Fibroblast of skin of right quadriceps (primary cell): ENCODE data around the gene PRMT7.
A peak's percentile ranks its signal among the peaks of the same experiment; 100 is the strongest.

Source experiments
- DNase-seq: peaks from one replicate; pipeline ENCODE4 v3.0.0-alpha.2; 2013

PRMT7 gene, protein sequence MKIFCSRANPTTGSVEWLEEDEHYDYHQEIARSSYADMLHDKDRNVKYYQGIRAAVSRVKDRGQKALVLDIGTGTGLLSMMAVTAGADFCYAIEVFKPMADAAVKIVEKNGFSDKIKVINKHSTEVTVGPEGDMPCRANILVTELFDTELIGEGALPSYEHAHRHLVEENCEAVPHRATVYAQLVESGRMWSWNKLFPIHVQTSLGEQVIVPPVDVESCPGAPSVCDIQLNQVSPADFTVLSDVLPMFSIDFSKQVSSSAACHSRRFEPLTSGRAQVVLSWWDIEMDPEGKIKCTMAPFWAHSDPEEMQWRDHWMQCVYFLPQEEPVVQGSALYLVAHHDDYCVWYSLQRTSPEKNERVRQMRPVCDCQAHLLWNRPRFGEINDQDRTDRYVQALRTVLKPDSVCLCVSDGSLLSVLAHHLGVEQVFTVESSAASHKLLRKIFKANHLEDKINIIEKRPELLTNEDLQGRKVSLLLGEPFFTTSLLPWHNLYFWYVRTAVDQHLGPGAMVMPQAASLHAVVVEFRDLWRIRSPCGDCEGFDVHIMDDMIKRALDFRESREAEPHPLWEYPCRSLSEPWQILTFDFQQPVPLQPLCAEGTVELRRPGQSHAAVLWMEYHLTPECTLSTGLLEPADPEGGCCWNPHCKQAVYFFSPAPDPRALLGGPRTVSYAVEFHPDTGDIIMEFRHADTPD

DNA sequence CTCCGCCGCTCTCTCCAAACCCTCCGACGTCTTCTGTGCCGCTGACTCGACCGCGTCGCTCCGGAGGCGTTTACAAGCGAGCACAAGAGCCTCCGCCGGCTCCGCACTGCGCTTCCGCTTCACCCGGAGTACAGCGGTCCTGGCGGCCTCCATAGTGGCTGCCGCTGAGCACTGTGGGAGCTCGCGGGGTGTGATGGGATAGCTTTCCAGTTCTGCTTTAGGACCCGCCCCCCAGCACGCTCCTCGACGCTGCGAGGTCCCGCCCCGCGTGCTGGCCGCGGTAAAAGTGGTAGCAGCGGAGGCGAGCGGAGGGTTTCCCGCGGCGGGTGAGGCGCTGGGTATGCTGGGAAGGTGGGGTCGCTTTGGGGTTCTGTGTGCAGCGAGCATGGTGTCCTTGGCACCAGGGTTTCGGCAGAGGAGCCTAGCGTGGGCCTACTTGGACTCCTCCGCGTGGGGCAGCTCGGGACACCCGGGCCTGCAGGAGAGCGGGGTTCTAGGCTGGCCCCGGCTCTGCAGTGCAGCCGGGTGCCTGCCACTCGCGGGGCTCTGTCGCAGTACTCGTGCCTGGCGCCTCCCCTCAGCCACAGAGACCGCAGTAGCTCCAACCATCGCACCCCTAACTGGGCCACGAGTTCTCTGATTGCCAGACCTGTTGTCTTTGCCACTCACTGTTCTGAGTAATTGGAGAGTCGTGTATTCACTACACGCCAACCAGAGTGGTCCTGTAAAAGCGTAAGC lies at the start of gene PRMT7, which contains the start of gene SLC7A6OS:
PRMT7 (plus strand) TSS at position 246 of the 738 bp plus-strand sequence. CDS start 4,961 bp downstream, outside the sequence.
SLC7A6OS (minus strand) TSS at position 173 of the 738 bp plus-strand sequence; CDS start at position 153, 20 bp downstream.
- DNase-seq, result peak; percentile 85

DNA sequence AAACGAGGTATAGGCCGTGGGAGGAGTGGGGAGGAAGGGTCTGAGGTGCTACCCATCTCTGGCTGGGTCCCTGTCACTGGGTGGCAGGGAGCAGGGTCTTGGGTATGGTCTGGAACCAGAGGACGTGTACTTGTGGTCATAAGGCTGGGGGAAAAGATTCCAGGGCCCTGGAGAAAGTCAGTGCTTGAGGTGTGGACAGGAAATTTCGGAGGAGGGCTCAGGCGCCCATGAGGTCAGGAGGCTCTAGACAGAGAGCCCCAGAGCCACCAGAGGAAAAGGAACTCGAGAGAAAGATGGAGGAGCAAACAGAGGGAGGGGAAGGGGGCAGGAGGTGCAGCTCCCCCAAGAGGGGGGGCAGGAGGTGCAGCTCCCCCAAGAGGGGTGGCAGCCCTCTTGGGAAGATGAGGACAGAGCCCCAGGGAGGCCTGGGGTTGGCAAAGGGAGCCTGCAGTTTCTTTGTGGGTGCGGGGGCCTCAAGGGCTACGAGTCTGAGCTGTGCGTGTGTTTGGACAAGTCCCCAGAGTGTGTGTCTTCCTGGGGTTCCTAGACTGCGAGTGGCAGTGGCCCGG lies 47.2 kb upstream of the PRMT7 start:
- DNase-seq, result no peak

DNA sequence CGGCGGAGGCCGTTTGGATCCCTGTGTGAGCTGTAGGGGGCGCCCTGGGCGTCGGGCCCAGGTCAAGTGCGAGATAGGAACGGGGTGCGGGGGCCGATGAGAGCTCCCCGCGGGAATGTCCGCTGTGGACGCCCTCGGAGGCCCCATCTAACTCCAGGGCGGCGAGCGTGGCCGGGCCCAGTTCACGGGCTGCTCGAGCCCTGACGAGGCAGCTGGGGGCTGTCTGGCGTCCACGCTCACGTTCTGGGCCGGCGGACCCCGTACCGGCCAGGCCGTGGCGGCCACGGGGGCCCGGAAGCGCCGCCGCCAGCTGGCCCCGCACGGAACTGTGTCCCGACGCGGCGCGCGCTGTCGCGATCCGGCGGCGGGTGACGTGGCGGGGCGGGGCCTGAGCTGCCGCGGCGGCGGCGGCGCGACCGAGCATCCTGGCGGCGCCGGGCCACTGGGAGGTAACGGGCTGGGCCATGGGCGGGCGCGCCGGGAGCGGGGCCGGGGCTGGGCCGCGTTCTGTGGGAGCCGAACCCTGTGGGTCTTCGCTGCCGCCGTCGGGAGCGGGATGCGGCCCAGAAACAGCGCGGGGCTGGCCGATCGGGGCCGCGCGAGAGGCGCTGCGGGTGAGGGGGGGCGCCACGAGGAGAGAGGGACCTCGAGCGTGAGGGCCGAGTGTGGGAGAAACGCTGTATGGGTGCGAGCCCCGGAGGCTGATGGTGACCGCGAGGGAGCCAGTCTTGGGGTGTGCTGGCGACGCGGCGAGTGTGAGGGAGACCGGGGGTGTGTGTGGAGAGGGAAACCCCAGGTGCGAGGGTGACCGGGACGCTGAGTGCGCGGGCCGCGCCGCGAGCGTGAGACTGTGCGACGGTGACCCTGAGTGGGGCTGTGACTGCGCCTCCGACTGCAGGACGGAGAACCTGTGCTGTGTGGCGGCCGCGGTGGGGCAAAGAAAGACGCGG lies 46.4 kb upstream of the PRMT7 start, which contains the start of gene SLC7A6:
SLC7A6 (plus strand) TSS at position 399 of the 950 bp plus-strand sequence. CDS start 10,201 bp downstream, outside the sequence.
- peak; percentile 74 for DNase-seq

DNA sequence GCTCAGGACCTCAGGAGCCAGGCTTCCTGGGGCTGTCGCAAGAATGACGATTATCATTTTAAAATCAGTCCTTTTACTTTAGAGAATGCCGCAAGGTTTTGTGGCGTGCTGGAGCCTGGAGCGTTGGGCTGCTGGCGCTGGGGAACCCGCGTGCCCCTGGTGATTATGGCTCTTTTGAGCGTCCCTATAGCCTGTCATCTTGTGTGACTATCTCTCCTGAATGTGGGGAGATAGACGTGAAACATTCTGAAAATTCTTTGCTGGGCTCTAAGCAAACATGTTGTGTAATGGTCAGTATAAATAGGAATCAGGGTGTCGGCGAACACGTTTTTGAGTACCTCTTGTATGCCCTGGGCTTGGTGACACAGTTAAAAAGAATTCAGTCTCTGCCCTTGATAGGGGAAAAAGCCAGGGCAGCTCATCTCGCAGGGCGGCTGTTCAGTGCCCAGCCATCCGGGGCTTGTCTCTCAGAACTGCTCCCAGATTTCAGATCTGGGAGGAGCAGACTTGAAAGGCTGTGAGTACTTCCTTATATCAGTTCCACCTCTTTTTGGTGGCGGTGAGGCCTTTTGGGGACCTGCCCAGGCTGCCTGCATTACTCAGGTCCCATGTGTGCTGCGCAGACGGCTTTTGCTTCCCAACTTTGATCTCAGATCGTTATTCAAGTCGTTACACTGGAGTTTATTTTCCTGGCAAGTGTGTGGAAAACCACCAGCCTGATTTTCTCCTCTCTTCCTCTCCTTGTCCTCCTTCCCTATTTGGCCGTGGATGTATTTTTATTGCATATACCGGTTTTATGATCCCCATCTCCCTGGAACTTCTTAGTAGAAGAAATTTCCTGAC lies 45.5 kb upstream of the PRMT7 start:
- peak; percentile 65 for DNase-seq

DNA sequence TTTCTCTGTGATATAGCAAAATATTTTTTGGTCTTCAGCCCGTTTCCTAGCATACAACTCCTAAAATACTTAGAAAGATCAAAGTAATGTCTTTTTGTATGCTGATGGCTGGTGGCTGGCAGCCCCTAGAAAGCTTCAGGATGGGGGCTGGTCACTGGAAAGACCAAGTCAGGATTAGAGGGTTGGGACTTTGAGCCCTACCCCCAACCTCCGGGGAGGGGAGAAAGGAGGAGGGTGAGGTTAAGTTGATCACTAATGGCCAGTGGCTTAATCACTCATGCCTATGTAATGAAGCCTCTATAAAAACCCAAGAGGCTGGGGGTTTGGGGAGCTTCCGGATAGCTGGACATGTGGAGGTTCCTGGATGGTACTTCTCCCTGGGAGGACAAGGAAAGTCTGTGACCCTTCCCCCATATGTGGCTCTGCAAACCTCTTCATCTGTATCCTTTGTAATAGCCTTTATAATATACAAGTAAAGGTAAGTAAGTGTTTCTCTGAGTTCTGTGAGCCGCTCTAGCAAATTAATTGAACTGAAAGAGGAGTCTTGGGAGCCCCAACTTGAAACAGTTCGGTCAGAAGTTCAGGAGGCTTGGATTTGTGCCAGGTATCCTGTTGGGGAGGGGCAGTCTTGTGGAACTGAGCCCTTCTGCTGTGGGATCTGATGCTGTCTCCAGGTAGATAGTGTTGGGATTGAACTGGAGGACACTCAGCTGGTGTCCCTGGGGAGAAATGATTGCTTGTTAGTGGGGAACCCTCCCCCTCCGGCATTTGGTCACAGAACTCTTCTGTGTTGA lies 43.0 kb upstream of the PRMT7 start:
- DNase-seq, result no peak

DNA sequence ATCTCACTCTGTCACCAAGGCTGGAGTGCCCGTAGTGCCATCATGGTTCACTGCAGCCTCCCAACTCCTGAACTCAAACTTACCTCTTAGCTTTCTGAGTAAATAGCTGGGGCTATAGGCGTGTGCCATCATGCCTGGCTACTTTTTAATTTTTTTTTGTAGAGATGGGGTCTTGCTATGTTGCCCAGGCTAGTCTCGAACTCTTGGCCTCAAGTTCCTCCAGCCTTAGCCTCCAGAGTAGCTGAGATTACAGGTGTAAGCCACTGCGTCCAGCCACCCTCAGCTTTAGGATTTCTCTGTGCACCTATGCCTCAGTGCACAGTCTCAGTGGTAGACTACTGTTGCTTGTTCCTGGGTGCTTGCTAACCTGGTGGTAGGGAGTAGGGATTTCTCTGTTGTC lies 41.0 kb upstream of the PRMT7 start:
- DNase-seq, result no peak

DNA sequence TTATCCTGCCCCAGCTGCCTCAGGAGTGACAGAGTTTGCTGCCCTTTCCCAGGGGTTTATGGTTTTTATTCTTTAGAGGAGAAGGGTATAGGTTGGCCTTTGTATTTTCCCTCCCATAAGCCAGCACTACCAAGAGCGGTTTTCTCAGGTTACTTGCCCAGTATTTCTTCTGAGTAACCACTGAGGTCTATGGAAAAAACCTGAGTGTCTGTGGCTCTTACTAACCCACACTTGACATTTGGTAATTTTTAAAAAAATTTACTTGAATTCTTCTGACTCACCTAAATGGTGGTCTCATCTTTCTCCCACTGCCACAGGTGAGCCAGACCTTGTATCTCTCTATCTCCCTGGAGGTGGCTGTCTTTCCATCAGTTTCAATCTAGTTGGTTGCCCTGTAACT lies 40.5 kb upstream of the PRMT7 start:
- DNase-seq, result no peak

DNA sequence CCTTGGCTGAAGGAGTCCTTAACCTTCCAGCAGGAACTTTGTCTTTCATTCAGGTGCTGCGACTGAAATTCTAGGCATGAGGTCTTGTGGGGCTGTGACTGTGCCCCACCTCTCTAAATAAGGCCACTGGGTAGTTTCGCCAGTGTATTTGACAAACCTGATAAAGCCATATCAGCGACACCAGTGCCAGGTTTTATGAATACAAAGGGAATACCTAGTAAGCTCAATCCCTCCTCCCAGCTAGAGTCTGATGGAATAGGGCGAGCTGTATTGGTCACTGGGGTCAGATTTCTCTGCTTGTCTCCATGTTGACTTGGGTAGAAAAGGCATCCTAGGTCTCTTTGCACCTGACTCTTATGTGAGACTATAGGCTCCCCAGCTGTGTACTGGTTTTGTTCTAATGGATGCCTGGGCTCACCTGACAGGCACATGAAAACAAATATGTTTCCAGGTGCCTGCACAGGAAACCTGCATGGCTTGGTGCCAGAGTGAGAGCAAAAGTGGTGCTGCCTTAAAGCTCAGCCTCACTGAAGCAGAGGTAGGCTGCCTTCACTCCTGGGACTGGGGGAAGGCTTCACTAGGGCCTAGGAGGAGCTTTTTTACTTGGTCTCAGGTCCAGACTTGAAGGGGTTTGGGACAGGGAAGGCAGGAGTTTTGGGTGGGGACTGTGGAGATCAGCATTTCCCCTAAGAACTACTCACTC lies 38.2 kb upstream of the PRMT7 start:
- no peak for DNase-seq

DNA sequence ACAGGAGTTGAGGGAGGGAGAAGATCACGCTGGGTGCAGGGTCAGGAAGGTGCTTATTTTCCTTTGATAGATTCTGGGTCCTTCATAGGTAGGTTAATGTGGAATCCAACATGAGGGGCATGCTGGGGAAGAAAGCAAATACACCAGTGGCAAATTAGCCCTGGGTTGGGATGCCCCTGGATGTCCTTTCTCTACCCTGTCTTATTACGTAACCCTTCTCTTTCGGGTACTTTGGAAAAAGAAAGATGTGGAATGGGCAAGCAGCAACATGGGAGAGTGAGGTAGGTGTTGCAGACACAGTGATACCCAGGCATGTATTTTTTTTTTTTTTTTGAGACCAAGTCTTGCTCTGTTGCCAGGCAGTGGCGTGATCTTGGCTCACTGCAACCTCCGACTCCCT lies 37.4 kb upstream of the PRMT7 start:
- DNase-seq, result no peak

DNA sequence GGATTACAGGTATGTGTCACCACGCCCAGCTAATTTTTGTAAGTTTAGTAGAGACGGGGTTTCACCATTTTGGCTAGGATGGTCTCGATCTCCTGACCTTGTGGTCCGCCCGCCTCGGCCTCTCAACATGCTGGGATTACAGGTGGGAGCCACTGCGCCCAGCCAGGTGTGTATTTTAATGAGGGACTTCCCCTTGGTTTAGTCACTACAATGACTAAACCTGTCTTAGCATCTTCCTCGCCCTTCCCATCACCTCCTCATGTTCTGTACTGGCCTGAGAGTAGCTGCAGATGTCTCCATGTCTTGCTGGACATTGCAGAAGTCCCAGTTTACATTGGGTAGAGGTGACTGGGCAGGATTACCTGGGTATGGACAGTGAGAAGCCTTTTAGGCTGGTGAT lies 36.9 kb upstream of the PRMT7 start:
- DNase-seq, result no peak

DNA sequence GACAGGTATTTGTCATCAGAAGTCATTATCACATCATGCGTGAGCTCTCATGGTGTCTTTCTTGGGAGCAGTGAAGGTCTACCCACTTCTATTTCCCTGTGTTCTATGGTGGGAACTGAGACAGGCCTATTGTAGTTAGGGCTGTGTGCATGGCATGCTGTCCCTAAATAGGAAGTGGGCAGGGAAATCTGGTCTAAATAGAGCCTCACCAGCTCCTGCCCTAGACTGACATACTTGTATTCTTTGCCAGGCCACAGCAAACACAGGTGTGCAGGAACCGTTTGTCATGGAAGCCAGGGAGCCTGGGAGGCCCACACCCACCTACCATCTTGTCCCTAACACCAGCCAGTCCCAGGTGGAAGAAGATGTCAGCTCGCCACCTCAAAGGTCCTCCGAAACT lies 36.4 kb upstream of the PRMT7 start:
- DNase-seq, result no peak

DNA sequence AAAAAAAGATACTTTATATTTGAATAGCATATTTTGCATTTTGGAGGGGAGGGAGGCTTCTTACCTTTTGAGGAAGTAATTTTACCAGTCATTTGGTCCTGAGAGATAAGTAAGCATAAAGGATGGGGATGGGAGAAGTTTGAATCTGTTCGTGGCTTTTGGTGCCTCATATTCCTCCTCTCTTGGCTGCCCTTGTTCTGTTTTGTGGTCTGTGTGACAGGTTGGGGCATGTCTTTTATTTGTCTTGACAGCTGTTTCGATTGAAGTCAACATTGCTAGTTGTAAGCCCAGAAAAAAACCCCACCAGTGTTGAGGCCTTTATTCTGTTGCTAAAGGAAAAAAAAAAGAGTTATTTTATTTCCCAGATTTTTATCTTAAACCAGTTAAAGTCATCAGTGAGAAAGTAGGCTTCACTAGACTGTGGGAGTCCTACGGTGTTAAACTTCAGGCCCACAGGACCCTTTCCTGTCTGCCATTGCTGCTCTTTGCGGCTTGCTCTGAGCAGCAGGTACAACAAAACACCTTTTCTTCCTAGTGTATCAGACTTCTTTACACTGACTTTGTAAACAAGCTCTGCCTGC lies 35.1 kb upstream of the PRMT7 start:
- DNase-seq, result no peak

DNA sequence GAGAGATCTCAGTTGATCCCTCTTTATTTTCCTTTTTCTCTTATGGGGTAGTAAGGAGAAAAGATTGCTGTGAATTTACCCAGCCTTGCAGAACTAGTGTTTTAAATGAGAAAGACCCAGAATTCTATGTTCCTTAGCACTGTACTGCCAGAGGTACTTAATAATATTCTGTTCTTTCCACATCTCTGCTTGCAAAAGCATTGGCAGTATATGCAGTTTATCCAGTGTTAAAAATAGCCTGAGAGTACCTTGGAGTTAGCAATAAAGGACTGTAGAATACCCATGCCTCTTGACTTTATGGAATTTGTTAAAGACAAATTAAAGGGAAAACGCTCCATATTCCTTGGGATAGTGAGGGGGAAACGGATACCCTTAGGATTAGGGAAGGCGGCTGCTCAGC lies 34.6 kb upstream of the PRMT7 start:
- DNase-seq, result no peak

DNA sequence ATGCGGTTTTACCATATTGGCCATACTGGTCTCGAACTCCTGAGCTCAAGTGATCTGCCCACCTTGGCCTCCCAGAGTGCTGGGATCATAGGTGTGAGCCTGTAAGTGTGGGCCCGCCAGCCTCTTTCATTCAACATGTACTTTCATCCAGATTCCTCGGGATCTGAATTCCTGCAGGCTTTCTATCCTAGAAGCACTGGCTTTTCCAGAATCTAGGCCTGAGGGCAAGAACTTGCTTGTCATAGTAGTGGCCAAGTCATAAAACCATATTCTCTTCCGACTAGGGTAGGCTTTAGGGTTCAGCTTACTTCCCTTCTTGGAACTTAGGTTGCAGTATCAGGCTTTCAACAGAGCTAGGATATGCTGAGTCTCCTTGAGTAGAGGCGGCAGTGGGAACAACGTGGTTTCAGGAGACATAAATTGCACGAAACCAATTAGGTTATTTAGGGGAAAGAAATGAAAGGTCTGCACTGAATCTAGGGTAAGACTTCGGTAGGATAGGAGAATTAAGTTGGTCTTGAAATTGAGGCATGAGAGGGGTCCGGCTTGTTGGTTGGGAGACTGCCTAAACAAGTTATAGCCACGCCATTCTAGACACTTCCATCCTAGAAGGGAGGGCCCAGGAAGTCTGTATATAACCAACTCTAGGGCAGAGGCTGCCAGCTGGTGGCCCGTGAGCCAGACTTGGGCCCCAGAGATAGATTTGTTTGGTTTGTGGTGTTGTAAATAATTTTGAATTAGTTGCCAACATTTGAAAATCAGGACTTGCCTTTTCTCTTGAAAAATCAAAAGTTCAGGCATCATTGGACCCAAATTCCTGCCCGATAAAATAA lies 30.9 kb upstream of the PRMT7 start:
- DNase-seq, result no peak

DNA sequence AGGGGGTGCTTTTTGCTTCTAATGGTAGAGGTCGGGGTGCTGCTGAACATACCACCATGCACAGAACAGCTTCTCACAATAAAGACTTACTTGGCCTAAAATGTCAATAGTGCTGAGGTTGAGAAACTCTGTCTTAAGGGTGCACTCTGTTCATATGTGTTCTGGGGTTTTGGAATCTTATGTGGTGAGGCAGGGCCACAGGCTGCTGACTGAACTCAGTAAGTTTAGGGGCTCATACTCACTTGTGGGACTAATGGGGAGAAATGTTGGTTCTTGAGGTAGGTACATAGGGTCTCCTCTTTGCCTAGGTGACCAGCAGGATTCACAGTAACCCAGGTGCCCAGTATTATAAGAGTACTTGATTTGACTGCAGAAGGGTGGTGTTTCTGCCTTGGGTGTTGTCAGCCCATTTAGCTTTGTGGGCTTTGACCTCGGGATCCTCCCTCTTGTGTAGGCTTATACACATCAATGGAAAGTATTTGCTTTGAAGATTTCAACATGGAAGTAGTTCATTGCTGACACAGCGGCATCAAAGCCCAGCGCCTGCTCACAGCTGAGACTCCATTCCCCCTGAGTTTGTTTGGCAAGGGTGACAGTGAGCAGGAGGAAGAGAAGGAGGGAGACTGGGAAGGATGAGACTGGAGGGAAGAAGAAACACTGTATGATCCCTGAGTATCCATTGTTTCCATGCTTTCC lies 29.3 kb upstream of the PRMT7 start:
- DNase-seq, result no peak

DNA sequence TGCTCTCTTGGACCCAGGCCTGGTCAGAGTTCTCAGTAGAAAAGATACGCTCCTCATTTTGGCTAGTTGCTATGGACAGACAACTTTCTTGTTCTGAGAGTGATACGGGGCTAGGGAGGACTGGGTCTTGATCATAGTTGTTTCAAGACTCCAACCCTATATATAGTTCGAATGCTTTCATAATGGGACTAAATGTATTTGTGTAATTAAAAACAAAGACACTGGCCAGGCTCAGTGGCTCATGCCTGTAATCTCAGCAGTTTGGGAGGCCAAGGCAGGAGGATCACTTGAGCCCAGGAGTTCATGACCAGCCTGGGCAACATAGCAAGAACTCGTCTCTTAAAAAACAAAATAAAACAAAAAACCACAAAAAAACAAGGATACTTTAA lies 28.8 kb upstream of the PRMT7 start:
- no peak for DNase-seq

DNA sequence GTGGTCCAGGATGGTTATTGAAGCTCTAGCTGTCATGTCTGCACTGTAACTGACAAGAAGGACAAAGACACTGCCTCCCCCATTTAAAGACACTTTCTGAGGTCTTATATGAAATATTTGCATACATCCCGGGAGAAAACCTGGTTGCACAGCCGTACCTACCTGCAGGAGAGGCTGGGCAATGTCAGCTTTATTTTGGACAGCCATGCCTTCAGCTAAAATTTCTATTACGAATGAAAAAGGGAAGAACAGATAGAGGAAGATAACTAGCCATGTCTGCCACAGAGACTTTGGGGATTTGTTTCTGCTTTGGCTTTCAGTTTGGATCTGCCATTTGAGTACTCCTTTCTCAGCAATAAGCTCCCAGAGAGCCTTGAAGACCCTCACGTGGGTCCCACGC lies 27.5 kb upstream of the PRMT7 start:
- no peak for DNase-seq
